Mesendoderm (in vitro differentiated cells): ENCODE results near the gene FAM13A.

Source experiments
- DNase-seq: peaks from one replicate; pipeline ENCODE4 v3.0.0; 2013
- H2AK5ac ChIP-seq: 2 replicates; pipeline ENCODE4 v1.6.1; 2013; ENCODE audit warnings: low read length, inconsistent platforms
- H2BK120ac ChIP-seq: 2 replicates; pipeline ENCODE4 v1.6.1; 2013; ENCODE audit warnings: low read depth, mild to moderate bottlenecking, low read length, moderate library complexity, mixed read lengths
- H2BK15ac ChIP-seq: replicated peaks from 2 replicates; pipeline ENCODE4 v1.6.1; 2013; ENCODE audit warnings: low read depth, mild to moderate bottlenecking, moderate library complexity
- H2BK5ac ChIP-seq: 2 replicates; pipeline ENCODE4 v1.6.1; 2013; ENCODE audit warnings: low read length, inconsistent platforms
- H3K18ac ChIP-seq: 2 replicates; pipeline ENCODE4 v1.6.1; 2013; ENCODE audit warnings: mild to moderate bottlenecking, low read length, mixed read lengths
- H3K23ac ChIP-seq: one replicate; pipeline ENCODE4 v1.6.1; 2013; ENCODE audit warnings: low read length
- H3K27ac ChIP-seq: 2 replicates; pipeline ENCODE4 v1.5.1; 2013; ENCODE audit warnings: low read depth, mild to moderate bottlenecking, inconsistent platforms, low read length, moderate library complexity
- H3K27me3 ChIP-seq: 2 replicates; pipeline ENCODE4 v1.6.1; 2013; ENCODE audit warnings: low read length, control low read depth, mild to moderate bottlenecking, inconsistent platforms; ENCODE audit not compliant: insufficient read depth, poor library complexity
- H3K36me3 ChIP-seq: 2 replicates; pipeline ENCODE4 v1.6.1; 2013; ENCODE audit warnings: low read length, inconsistent platforms; ENCODE audit not compliant: control insufficient read depth, insufficient read depth
- H3K4ac ChIP-seq: one replicate; pipeline ENCODE4 v1.6.1; 2013; ENCODE audit warnings: low read depth, mild to moderate bottlenecking, low read length, moderate library complexity
- H3K4me1 ChIP-seq: 2 replicates; pipeline ENCODE4 v1.6.1; 2013; ENCODE audit warnings: low read depth, low read length, inconsistent platforms; ENCODE audit not compliant: control insufficient read depth
- H3K4me2 ChIP-seq: 2 replicates; pipeline ENCODE4 v1.6.1; 2013; ENCODE audit warnings: low read length
- H3K4me3 ChIP-seq: 2 replicates; pipeline ENCODE4 v1.5.1; 2013; ENCODE audit warnings: mild to moderate bottlenecking, low read length
- H3K56ac ChIP-seq: one replicate; pipeline ENCODE4 v1.6.1; 2013; ENCODE audit warnings: low read length
- H3K79me1 ChIP-seq: 2 replicates; pipeline ENCODE4 v1.6.1; 2013; ENCODE audit warnings: low read length, inconsistent platforms
- H3K79me2 ChIP-seq: 2 replicates; pipeline ENCODE4 v1.6.1; 2013; ENCODE audit warnings: mild to moderate bottlenecking, low read length; ENCODE audit not compliant: control insufficient read depth, insufficient read depth
- H3K9ac ChIP-seq: 2 replicates; pipeline ENCODE4 v1.6.1; 2013; ENCODE audit warnings: low read length, inconsistent platforms
- H4K5ac ChIP-seq: one replicate; pipeline ENCODE4 v1.6.1; 2013; ENCODE audit warnings: low read length
- H4K8ac ChIP-seq: one replicate; pipeline ENCODE4 v1.6.1; 2013; ENCODE audit warnings: low read depth, mild to moderate bottlenecking, control low read depth, low read length, moderate library complexity
- WGBS: extraction: QIAGEN DNeasy Blood & Tissue Kit; methylation state at CpG from one replicate; pipeline ENCODE4 v1.1.7; 2013; ENCODE audit warnings: low lambda C conversion rate, missing lambda C conversion rate; ENCODE audit not compliant: insufficient coverage; ENCODE audit errors: extremely low coverage; 5-methylcytosine and 5-hydroxymethylcytosine counted together

Gene FAM13A

DNA sequence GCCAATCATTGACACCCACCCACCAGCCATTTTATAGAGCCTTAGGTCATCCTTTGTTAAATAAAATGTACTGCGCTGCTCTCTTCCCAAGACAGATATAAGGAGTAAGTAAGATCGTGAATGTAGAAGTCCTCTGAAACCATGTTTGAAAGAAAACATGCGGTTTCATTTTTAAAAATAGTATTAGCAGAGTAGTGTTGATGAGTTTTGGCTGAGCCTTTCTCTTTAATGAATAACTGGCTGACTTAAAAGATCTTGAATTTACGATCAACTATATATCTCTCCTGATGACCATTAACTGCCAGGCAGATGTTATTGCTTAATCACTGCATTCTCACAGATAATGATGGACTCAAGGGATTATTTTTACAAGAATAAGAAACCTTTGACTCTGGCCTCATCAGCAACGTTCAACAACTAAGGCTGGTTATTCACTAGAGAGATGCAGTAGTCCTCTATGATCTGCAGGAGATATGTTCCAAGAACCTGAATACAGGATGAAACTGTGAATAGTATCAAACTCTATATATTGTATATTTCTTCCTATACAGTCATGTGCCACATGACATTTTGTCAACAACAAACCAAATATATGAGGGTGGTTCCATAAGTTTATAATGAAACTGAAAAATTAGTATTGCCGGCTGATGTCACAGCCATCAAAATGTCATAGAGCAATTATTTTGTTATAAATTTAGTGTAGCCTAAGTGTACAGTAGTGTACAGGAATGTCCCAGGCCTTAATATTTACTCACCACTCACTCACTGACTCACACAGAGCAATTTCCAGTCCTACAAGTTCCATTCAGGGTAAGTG is 80.8 kb downstream of the FAM13A start:
- no peaks in the 10 kb centered on the region for H3K27me3 ChIP-seq
- no peak for DNase-seq
- H2BK5ac ChIP-seq: no peak overlapping the region
- no peak overlapping the region for H4K8ac ChIP-seq
- H3K79me1 ChIP-seq: no peaks in the 10 kb centered on the region
- no CpG with 5 or more reads among the region's 6 CpGs for WGBS
- H3K23ac ChIP-seq: no peak overlapping the region
- H3K56ac ChIP-seq: no peak overlapping the region
- H3K36me3 ChIP-seq: no peaks in the 10 kb centered on the region
- no peaks in the 10 kb centered on the region for H3K4me1 ChIP-seq
- no peak overlapping the region for H2BK120ac ChIP-seq
- H2BK15ac ChIP-seq: no peak overlapping the region
- no peak overlapping the region for H4K5ac ChIP-seq
- H3K4me2 ChIP-seq: no peak overlapping the region
- no peak overlapping the region for H2AK5ac ChIP-seq
- no peak overlapping the region for H3K4me3 ChIP-seq
- H3K4ac ChIP-seq: no peak overlapping the region
- no peak overlapping the region for H3K18ac ChIP-seq
- no peak overlapping the region for H3K27ac ChIP-seq
- H3K79me2 ChIP-seq: no peaks in the 10 kb centered on the region
- H3K9ac ChIP-seq: no peak overlapping the region

DNA sequence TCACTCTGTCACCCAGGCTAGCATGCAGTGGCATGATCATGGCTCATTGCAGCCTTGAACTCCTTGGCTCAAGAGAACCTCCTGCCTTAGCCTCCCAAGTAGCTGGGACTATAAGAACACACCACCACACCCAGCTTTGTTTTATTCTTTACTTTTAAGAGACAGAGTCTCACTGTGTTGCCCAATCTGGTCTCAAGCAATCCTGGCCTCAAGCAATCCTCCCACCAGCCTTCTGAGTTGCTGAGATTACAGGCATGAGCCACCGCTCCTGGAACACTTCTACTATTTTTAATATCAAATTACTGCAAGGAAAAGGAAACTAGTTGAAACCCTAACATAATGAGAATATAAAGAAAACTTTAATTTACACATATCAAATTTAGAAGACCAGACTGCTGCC is 85.4 kb downstream of the FAM13A start:
- H3K79me1 ChIP-seq: no peaks in the 10 kb centered on the region
- no peaks in the 10 kb centered on the region for H3K4me1 ChIP-seq
- no peak for DNase-seq
- no peak overlapping the region for H3K23ac ChIP-seq
- no peak overlapping the region for H2BK15ac ChIP-seq
- H3K4ac ChIP-seq: no peak overlapping the region
- H2BK5ac ChIP-seq: no peak overlapping the region
- no peak overlapping the region for H3K4me3 ChIP-seq
- H3K27me3 ChIP-seq: no peaks in the 10 kb centered on the region
- H3K4me2 ChIP-seq: no peak overlapping the region
- H2BK120ac ChIP-seq: no peak overlapping the region
- no peak overlapping the region for H4K8ac ChIP-seq
- no peak overlapping the region for H4K5ac ChIP-seq
- no peaks in the 10 kb centered on the region for H3K36me3 ChIP-seq
- no peak overlapping the region for H2AK5ac ChIP-seq
- H3K18ac ChIP-seq: no peak overlapping the region
- no peaks in the 10 kb centered on the region for H3K79me2 ChIP-seq
- H3K9ac ChIP-seq: no peak overlapping the region
- no CpG with 5 or more reads among the region's 1 CpG for WGBS
- H3K27ac ChIP-seq: no peak overlapping the region
- no peak overlapping the region for H3K56ac ChIP-seq

DNA sequence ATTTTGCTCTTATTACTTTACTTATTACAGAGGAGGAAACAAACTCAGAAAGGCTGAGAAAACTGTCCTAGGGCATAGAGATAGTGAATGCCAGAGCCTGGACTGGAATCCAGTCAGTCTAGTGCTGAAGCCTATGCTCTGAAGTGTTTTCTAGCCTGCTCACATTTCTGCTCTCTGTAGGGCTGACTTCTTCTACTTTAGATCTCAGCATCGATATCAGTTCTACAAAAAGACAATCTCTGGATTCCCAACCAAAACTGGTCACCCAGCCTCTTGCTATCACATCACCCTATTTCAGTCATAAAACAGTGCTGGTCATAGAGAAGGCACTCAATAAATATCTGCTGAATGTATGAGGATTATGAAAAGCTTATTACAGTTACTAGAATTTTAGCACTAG is 87.2 kb downstream of the FAM13A start:
- Histone ChIP-seq H3K4me3 (no peak overlapping the region), H3K4me2 (no peak overlapping the region), H3K27ac (no peak overlapping the region), H4K8ac (no peak overlapping the region), H2BK5ac (no peak overlapping the region), H3K4me1 (no peaks in the 10 kb centered on the region), H3K27me3 (no peaks in the 10 kb centered on the region), H2AK5ac (no peak overlapping the region), H3K79me2 (no peaks in the 10 kb centered on the region), H3K36me3 (no peaks in the 10 kb centered on the region), H2BK15ac (no peak overlapping the region), H3K4ac (no peak overlapping the region), H3K56ac (no peak overlapping the region), H3K9ac (no peak overlapping the region), H3K79me1 (no peaks in the 10 kb centered on the region), H3K18ac (no peak overlapping the region), H3K23ac (no peak overlapping the region), H2BK120ac (no peak overlapping the region), H4K5ac (no peak overlapping the region)
- WGBS: no CpG with 5 or more reads among the region's 1 CpG
- no peak for DNase-seq

DNA sequence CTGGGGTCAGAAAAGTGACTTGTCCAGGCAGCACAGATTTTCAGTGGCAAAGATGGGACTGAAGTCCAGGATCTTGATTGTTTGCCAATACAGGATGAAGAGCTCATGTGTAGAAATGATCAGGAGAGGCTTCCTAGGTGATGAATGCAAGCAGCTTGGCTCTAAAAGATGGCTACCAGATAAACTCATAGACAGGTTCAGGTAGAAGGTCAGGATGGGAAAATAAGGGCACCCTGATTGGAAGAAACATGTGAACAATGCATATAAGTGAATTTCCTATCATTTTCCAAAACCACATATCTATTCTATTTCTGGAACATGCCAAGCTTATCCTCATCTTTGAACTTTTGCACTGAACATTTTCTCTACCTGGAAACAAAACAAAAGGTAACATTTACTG is 87.7 kb downstream of the FAM13A start:
- H3K27ac ChIP-seq: no peak overlapping the region
- no peaks in the 10 kb centered on the region for H3K79me1 ChIP-seq
- no peak overlapping the region for H3K18ac ChIP-seq
- no peak overlapping the region for H4K5ac ChIP-seq
- no peaks in the 10 kb centered on the region for H3K27me3 ChIP-seq
- no peak for DNase-seq
- H3K4me3 ChIP-seq: no peak overlapping the region
- no peak overlapping the region for H3K56ac ChIP-seq
- H2BK15ac ChIP-seq: no peak overlapping the region
- no peak overlapping the region for H2AK5ac ChIP-seq
- H3K79me2 ChIP-seq: no peaks in the 10 kb centered on the region
- no peak overlapping the region for H3K4me2 ChIP-seq
- no peaks in the 10 kb centered on the region for H3K36me3 ChIP-seq
- no peak overlapping the region for H3K4ac ChIP-seq
- no peak overlapping the region for H2BK120ac ChIP-seq
- no peak overlapping the region for H4K8ac ChIP-seq
- no peak overlapping the region for H3K23ac ChIP-seq
- H3K9ac ChIP-seq: no peak overlapping the region
- no peaks in the 10 kb centered on the region for H3K4me1 ChIP-seq
- H2BK5ac ChIP-seq: no peak overlapping the region

DNA sequence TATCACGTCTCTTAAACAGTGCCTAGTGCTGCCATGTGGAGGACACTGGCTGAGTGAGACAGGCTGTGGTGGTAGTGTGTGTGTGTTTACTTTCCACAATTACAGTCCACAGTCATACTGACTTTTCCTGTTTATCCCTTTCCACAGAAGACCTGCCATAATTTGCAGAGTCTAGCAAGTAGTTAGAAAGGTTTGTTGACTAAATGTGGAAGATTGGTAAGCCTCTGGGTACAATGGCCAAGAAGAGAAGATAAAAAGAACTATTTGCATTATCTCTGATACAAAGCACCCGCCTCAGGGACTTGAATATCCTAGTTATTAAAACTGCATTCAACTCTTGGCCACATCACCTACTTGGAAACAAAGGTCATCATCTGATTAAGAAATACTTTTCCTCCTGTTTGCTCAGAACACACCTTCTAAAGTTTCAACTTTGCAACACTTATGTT is 89.1 kb downstream of the FAM13A start:
- Histone ChIP-seq H3K79me2 (no peaks in the 10 kb centered on the region), H3K4me1 (no peaks in the 10 kb centered on the region), H3K4ac (no peak overlapping the region), H3K23ac (no peak overlapping the region), H2BK15ac (no peak overlapping the region), H3K4me3 (no peak overlapping the region), H3K36me3 (no peaks in the 10 kb centered on the region), H2BK5ac (no peak overlapping the region), H3K27ac (no peak overlapping the region), H3K56ac (no peak overlapping the region), H2AK5ac (no peak overlapping the region), H3K18ac (no peak overlapping the region), H2BK120ac (no peak overlapping the region), H4K8ac (no peak overlapping the region), H3K4me2 (no peak overlapping the region), H4K5ac (no peak overlapping the region), H3K9ac (no peak overlapping the region), H3K79me1 (no peaks in the 10 kb centered on the region), H3K27me3 (no peaks in the 10 kb centered on the region)
- no peak for DNase-seq
- WGBS: no CpG with 5 or more reads among the region's 2 CpGs

DNA sequence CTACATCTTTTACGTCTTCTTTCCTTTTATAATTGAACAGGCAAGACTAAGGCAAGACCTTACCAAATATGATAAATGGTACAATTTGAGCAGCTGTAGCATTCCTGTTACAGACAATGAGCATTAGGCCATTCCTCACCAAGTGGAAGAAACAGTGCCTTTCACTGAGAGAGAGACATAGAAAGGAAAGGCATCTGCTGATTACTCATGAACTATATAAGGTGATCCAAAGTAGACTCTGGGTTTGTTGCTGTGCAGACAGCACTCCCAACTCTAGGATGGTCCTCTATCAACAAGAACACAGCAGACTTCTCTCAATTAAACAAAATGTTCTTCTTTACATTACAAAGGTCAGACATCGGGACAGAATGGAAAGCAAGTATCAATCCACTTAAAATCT is 91.9 kb downstream of the FAM13A start:
- Histone ChIP-seq H2BK120ac (no peak overlapping the region), H3K56ac (no peak overlapping the region), H3K27me3 (no peaks in the 10 kb centered on the region), H2BK5ac (no peak overlapping the region), H3K4me2 (no peak overlapping the region), H3K18ac (no peak overlapping the region), H3K27ac (no peak overlapping the region), H3K4ac (no peak overlapping the region), H2BK15ac (no peak overlapping the region), H4K5ac (no peak overlapping the region), H3K9ac (no peak overlapping the region), H4K8ac (no peak overlapping the region), H3K36me3 (no peaks in the 10 kb centered on the region), H3K79me2 (no peaks in the 10 kb centered on the region), H3K23ac (no peak overlapping the region), H3K4me1 (no peaks in the 10 kb centered on the region), H2AK5ac (no peak overlapping the region), H3K79me1 (no peaks in the 10 kb centered on the region), H3K4me3 (no peak overlapping the region)
- WGBS: no CpG with 5 or more reads among the region's 2 CpGs
- no peak for DNase-seq
